22Rv1 (cell line): Measurements from ENCODE around the gene NUMA1.

Experiments
- CTCF ChIP-seq: fragments of 450-650 bp; IDR thresholded peaks from 2 replicates; pipeline ENCODE4 v1.5.1; 2017; ENCODE audit warnings: mild to moderate bottlenecking
- ZFX ChIP-seq: fragments of 450-650 bp; IDR thresholded peaks from 2 replicates; pipeline ENCODE4 v1.6.1; 2017; ENCODE audit warnings: antibody characterized with exemption, borderline replicate concordance

- TF ChIP-seq ZFX = no peak
- TF ChIP-seq CTCF = no peak
Observed at GRCh38 chr11:72067676-72068075, 12.7 kb downstream of the NUMA1 start.
